H9 (cell line): Measurements from ENCODE around the gene NPC1. TPM values are rescaled to one million over a fixed set of nuclear protein-coding genes. Genes with fewer than 3 reads are reported as not detected.

Experiments used
- DNase-seq: peaks from one replicate; pipeline ENCODE4 v3.0.0-alpha.2; 2017
- H2AFZ ChIP-seq: one replicate; pipeline ENCODE4 v1.6.1; 2013; ENCODE audit warnings: mild to moderate bottlenecking, low read length, control low read depth, moderate library complexity
- H2AK5ac ChIP-seq: 2 replicates; pipeline ENCODE4 v1.6.1; 2013; ENCODE audit warnings: low read length, control low read depth, mixed read lengths; ENCODE audit not compliant: insufficient read length
- H2BK120ac ChIP-seq: one replicate; pipeline ENCODE4 v1.6.1; 2013; ENCODE audit warnings: low read depth, mild to moderate bottlenecking, low read length, control low read depth, inconsistent platforms; ENCODE audit not compliant: poor library complexity, severe bottlenecking
- H2BK12ac ChIP-seq: 2 replicates; pipeline ENCODE4 v1.6.1; 2013; ENCODE audit warnings: low read length, control low read depth, mixed read lengths, low read depth; ENCODE audit not compliant: insufficient read length
- H2BK15ac ChIP-seq: 2 replicates; pipeline ENCODE4 v1.6.1; 2013; ENCODE audit warnings: low read depth, low read length, control low read depth
- H2BK20ac ChIP-seq: one replicate; pipeline ENCODE4 v1.6.1; 2013; ENCODE audit warnings: low read depth, mild to moderate bottlenecking, low read length, control low read depth, inconsistent platforms; ENCODE audit not compliant: poor library complexity, severe bottlenecking
- H2BK5ac ChIP-seq: 2 replicates; pipeline ENCODE4 v1.6.1; 2013; ENCODE audit warnings: low read length, control low read depth, mixed read lengths; ENCODE audit not compliant: insufficient read length
- H3K14ac ChIP-seq: 2 replicates; pipeline ENCODE4 v1.6.1; 2013; ENCODE audit warnings: low read length, control low read depth; ENCODE audit not compliant: insufficient read depth
- H3K18ac ChIP-seq: 2 replicates; pipeline ENCODE4 v1.6.1; 2013; ENCODE audit warnings: low read depth, mild to moderate bottlenecking, mixed read lengths, low read length, control low read depth; ENCODE audit not compliant: insufficient read length
- H3K23ac ChIP-seq: 2 replicates; pipeline ENCODE4 v1.6.1; 2013; ENCODE audit warnings: low read length, control low read depth, mixed read lengths, low read depth; ENCODE audit not compliant: insufficient read length
- H3K23me2 ChIP-seq: 2 replicates; pipeline ENCODE4 v1.6.1; 2013; ENCODE audit warnings: low read depth, mild to moderate bottlenecking, mixed read lengths, low read length, control low read depth; ENCODE audit not compliant: insufficient read length, poor library complexity, severe bottlenecking
- H3K27ac ChIP-seq: 2 replicates; pipeline ENCODE4 v1.5.1; 2013; ENCODE audit warnings: low read length, control low read depth, mixed read lengths, low read depth; ENCODE audit not compliant: insufficient read length
- H3K27me3 ChIP-seq: 2 replicates; pipeline ENCODE4 v1.6.1; 2013; ENCODE audit warnings: low read length, control low read depth, inconsistent platforms; ENCODE audit not compliant: insufficient read depth
- H3K4ac ChIP-seq: 2 replicates; pipeline ENCODE4 v1.6.1; 2013; ENCODE audit warnings: low read depth, mild to moderate bottlenecking, control low read depth, inconsistent platforms, low read length, moderate library complexity
- H3K4me1 ChIP-seq: 2 replicates; pipeline ENCODE4 v1.6.1; 2013; ENCODE audit warnings: low read length, control low read depth, inconsistent platforms; ENCODE audit not compliant: insufficient read depth
- H3K4me2 ChIP-seq: 2 replicates; pipeline ENCODE4 v1.6.1; 2013; ENCODE audit warnings: low read length, control low read depth, mixed read lengths; ENCODE audit not compliant: insufficient read length, insufficient read depth
- H3K56ac ChIP-seq: 2 replicates; pipeline ENCODE4 v1.6.1; 2013; ENCODE audit warnings: low read depth, mild to moderate bottlenecking, mixed read lengths, low read length, control low read depth; ENCODE audit not compliant: insufficient read length
- H3K79me1 ChIP-seq: 2 replicates; pipeline ENCODE4 v1.6.1; 2013; ENCODE audit warnings: low read depth, mild to moderate bottlenecking, moderate library complexity, low read length, control low read depth, inconsistent platforms; ENCODE audit not compliant: insufficient read depth, poor library complexity, severe bottlenecking
- H3K79me2 ChIP-seq: 2 replicates; pipeline ENCODE4 v1.6.1; 2013; ENCODE audit warnings: low read length, control low read depth, inconsistent platforms; ENCODE audit not compliant: insufficient read depth
- H3K9ac ChIP-seq: 2 replicates; pipeline ENCODE4 v1.6.1; 2013; ENCODE audit warnings: low read length, control low read depth, mixed read lengths; ENCODE audit not compliant: insufficient read length; ENCODE audit errors: extremely low read depth
- H3K9me3 ChIP-seq: one replicate; pipeline ENCODE4 v1.6.1; 2013; ENCODE audit warnings: low read depth, low read length, inconsistent platforms; ENCODE audit not compliant: control insufficient read depth
- H3T11ph ChIP-seq: one replicate; pipeline ENCODE4 v1.6.1; 2013; ENCODE audit warnings: mild to moderate bottlenecking, low read length, control low read depth, inconsistent platforms
- H4K20me1 ChIP-seq: one replicate; pipeline ENCODE4 v1.6.1; 2013; ENCODE audit not compliant: control insufficient read depth, insufficient read length, insufficient read depth
- H4K5ac ChIP-seq: 2 replicates; pipeline ENCODE4 v1.6.1; 2013; ENCODE audit warnings: low read depth, mild to moderate bottlenecking, mixed read lengths, low read length, control low read depth; ENCODE audit not compliant: insufficient read length
- H4K8ac ChIP-seq: replicated peaks from 2 replicates; pipeline ENCODE4 v1.6.1; 2013; ENCODE audit warnings: low read length, control low read depth, mixed read lengths, low read depth; ENCODE audit not compliant: insufficient read length
- H4K91ac ChIP-seq: 2 replicates; pipeline ENCODE4 v1.6.1; 2013; ENCODE audit warnings: low read depth, mild to moderate bottlenecking, moderate library complexity, mixed read lengths, low read length, control low read depth; ENCODE audit not compliant: insufficient read length
- H3K27ac Mint-ChIP-seq, 3 experiments: 2 replicates in 2 of 3; 3 replicates in 1 of 3; pipeline ENCODE4 v1.8.0; 2020 to 2021; ENCODE audit warnings: mixed read lengths in 3 of 3, mild to moderate bottlenecking in 1 of 3, moderate library complexity in 1 of 3
- H3K27me3 Mint-ChIP-seq: 2 replicates; pipeline ENCODE4 v1.8.0; 2021; ENCODE audit warnings: low read depth, mild to moderate bottlenecking, moderate library complexity, mixed read lengths
- H3K36me3 Mint-ChIP-seq, 3 experiments: 2 replicates in 2 of 3; 3 replicates in 1 of 3; pipeline ENCODE4 v1.8.0; 2020 to 2021; ENCODE audit warnings: low read depth in 3 of 3, mixed read lengths in 3 of 3; ENCODE audit not compliant: insufficient read depth in 1 of 3
- H3K4me1 Mint-ChIP-seq, 2 experiments: 2 replicates each; pipeline ENCODE4 v1.8.0; 2020; ENCODE audit warnings: mixed read lengths in 2 of 2
- H3K4me3 Mint-ChIP-seq, 2 experiments: 2 replicates in 1 of 2; 3 replicates in 1 of 2; pipeline ENCODE4 v1.8.0; 2020 to 2021; ENCODE audit warnings: mild to moderate bottlenecking in 2 of 2, mixed read lengths in 2 of 2, moderate library complexity in 1 of 2
- H3K9me3 Mint-ChIP-seq, 2 experiments: 2 replicates in 1 of 2; 3 replicates in 1 of 2; pipeline ENCODE4 v1.8.0; 2020; ENCODE audit warnings: mild to moderate bottlenecking in 2 of 2, mixed read lengths in 2 of 2, moderate library complexity in 1 of 2
- CTCF ChIP-seq: fragments of 200-600 bp; sonication (generic); conservative IDR thresholded peaks from 3 replicates; pipeline ENCODE4 v1.8.0; 2021; ENCODE audit warnings: antibody characterized with exemption, mild to moderate bottlenecking
- WGBS: extraction: QIAGEN DNeasy Blood & Tissue Kit; methylation state at CpG from one replicate; pipeline ENCODE4 v1.1.7; 2013; ENCODE audit warnings: missing lambda C conversion rate, low lambda C conversion rate, mixed read lengths; ENCODE audit not compliant: insufficient read length; ENCODE audit errors: extremely low coverage; 5-methylcytosine and 5-hydroxymethylcytosine counted together
- total RNA-seq: library from RNA; stranded (reverse); gene quantifications from 2 replicates; pipeline ENCODE4 v1.2.1, GENCODE V29; 2021

Gene NPC1
- total RNA-seq, 1 experiment from 2014 or later, result 24.2 TPM

GRCh38 chr18:23547306-23547705 lies 39.0 kb downstream of the NPC1 start:
- H3K4me1 Mint-ChIP-seq, result no peaks in the 10 kb centered on the region
- no peaks in the 10 kb centered on the region for H3K9me3 ChIP-seq

More at GRCh38 chr18:23547306-23547705, 39.0 kb downstream of the NPC1 start:
- Histone ChIP-seq H3K56ac (no peak overlapping the region), H3K27ac (no peak overlapping the region), H3K23ac (no peak overlapping the region), H3K18ac (no peak overlapping the region), H3K4me1 (no peaks in the 10 kb centered on the region), H3K27me3 (no peaks in the 10 kb centered on the region), H4K20me1 (no peaks in the 10 kb centered on the region), H2BK12ac (no peak overlapping the region), H2AK5ac (no peak overlapping the region), H2BK20ac (no peak overlapping the region), H3T11ph (no peak overlapping the region), H4K5ac (no peak overlapping the region), H2BK15ac (no peak overlapping the region), H3K14ac (no peak overlapping the region), H3K79me2 (no peaks in the 10 kb centered on the region), H2BK5ac (no peak overlapping the region), H4K91ac (no peak overlapping the region), H3K4me2 (no peak overlapping the region), H4K8ac (no peak overlapping the region), H2BK120ac (no peak overlapping the region), H3K23me2 (no peaks in the 10 kb centered on the region), H3K9ac (no peak overlapping the region), H2AFZ (no peak overlapping the region), H3K79me1 (no peaks in the 10 kb centered on the region), H3K4ac (no peak overlapping the region)
- Mint-ChIP-seq H3K27ac (no peak overlapping the region; a peak in 1 of 7 replicates), H3K27me3 (no peaks in the 10 kb centered on the region), H3K9me3 (no peaks in the 10 kb centered on the region), H3K36me3 (peaks cover 18 to 77% (median 50%) of the 10 kb centered on the region in 3 experiments), H3K4me3 (no peak overlapping the region)
- TF ChIP-seq CTCF, result no peak
- DNase-seq, result no peak
- WGBS, result no CpG with 5 or more reads among the region's 3 CpGs
